ENCODE results near the gene RPS6KA4. TPM values are rescaled to one million over a fixed set of nuclear protein-coding genes. Genes with fewer than 3 reads are reported as not detected.

RPS6KA4 gene
- total RNA-seq, 1 experiment from 2014 or later = 59.4 TPM

DNA sequence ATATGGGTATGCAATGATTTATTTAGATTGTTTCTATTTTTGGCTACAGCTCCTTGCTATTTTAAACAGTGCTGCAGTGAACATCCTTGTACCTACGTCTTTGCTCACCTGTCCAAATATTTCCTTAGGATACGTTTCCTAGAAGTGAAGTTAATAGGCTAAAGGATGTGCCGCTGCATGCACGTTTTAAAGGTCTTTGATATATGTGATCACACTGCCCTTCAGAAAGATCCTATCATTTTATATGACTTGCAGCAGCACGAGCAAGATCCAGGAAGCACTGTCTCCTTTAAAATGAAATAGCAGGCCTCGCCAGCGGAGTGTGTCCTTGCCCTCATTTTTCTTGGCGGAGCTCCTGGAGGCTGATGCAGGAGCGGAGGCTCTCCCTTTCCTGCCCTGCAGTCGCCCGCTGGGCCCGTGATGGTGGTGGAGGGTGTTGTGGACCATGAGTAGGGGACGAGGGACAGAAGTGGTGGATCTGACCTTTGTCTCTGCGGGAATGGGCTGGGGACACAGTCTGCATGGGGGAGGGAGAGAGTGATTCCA, 19.4 kb downstream of the RPS6KA4 start:
- in situ Hi-C loops (cut with HindIII; ENCODE audit: low pct_unique_long_range_greater_than_20kb, low sequenced_read_pairs) = no loop called here
- no peak for DNase-seq (ENCODE audit: low read depth)

DNA sequence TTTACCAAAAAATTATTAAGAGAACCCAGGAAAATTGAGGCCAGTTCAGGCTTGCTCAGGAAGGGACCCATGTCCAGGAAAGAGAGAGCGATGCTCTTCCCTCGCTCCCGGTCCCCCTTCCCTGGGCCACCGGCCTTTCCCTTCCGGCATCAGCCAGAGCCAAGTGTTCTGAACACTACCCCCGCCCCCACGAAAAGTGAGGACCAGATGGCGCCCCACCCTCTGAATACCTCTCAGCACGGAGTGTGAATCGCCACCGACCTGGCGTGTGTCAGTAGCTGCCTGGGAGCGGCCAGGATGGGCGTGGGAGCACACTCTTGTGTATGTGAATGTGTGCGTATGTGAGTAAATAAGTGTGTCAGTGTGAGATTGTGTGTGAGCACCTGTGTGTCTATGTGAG, 20.2 kb downstream of the RPS6KA4 start:
- in situ Hi-C loops (cut with HindIII; ENCODE audit: low pct_unique_long_range_greater_than_20kb, low sequenced_read_pairs) = no loop called here
- DNase-seq (ENCODE audit: low read depth) = no peak

DNA sequence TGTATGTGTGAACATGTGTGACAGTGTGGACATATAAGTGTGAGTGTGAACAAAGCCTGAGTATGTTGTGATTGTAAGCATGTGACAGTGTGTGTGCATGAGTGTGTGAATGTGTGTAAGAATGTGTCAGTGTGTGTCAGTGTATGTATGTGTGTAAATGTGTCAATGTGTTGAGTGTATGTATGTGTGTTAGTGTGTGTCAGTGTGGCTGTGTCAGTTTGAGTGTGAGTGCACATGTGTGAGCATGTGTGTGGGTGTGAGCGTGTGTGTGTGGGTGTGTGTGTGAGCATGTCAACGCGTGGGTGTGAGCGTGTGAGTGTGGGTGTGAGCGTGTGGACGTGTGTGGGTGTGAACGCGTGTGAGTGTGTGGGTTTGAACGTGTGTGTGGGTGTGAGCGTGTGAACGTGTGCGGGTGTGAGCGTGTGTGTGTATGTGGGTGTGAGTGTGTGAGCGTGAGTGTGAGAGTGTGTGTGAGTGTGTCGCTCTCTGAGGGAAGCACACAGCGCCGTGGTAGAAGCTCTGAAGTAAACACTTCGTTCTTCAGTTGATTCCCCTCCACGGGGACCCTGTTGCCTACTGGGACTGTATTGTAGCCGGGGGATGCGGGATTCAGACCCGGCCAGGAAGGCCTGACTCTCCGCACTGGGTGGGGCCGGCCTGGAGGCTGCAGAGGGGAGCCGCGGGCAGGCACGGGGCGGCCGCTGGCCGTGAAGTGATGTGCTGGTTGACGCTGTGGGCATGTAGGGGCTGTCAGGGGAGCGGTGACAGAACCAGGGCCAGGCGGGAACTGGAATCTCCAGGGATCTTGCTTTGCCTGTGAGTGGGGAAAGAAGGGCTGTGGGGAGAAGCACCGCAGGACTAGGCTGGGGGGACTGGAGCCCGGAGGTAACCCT, 21.1 kb downstream of the RPS6KA4 start:
- in situ Hi-C loops (cut with HindIII; ENCODE audit: low pct_unique_long_range_greater_than_20kb, low sequenced_read_pairs) = no loop called here
- no peak for DNase-seq (ENCODE audit: low read depth)

DNA sequence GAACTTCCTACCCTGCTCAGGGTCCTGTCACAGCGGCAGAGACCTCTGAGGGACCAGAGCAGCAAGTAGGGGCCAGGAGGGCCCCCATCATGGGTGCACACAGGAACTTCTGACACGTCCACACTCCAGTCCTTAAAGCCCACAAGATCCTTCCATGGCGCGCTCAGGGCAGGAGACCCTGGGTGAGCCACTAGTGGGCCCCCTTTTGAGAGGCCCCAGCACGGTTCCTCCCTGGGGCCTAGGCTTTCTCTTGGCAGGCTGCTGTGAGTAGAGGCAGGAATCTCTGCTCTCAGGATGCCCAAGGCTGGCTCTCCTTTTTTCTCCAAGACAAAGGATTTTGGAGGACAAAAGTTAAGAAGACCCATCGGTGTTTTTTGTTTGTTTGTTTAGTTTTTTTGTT, 22.4 kb downstream of the RPS6KA4 start:
- in situ Hi-C loops (cut with HindIII; ENCODE audit: low pct_unique_long_range_greater_than_20kb, low sequenced_read_pairs) = no loop called here
- no peak for DNase-seq (ENCODE audit: low read depth)

DNA sequence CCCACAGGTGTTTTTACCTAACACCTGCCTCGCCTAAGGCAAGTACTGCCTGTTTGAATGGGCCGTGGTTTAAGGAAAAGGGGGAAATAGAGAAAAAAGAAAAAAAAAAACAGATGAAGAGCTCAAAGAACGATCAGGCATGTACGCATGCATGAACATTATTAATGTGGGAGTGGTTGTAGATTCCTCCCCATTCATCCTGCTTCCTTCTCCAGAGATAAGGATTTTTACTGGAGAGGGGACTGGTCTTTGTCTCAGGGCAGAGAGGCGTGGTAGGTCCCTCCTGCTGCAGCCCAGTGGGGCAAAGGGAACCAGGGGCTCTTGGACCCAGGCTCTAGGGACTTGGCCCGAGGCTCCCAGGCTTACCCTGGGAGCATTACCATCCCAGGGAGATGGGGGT, 23.1 kb downstream of the RPS6KA4 start:
- in situ Hi-C loops (cut with HindIII; ENCODE audit: low pct_unique_long_range_greater_than_20kb, low sequenced_read_pairs) = no loop called here
- DNase-seq (ENCODE audit: low read depth) = no peak

DNA sequence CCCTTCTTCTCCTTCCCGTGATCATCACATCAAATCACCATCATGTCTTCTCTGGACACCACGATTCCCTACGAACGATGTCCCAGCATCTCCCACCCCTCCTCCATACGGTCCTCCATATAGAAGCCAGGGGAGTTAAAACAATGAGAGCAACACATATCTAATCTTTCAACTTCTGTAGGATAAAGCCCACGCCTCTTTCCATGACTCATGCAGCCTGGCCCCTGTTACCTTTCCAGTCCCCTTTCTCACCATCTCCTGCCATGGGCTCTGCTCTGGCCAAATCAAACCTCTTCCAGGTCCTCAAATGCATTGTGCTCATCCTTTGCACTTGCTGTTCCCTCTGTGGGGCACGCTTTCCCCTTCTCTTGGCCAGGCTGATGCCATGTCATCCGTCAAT, 23.6 kb downstream of the RPS6KA4 start:
- in situ Hi-C loops (cut with HindIII; ENCODE audit: low pct_unique_long_range_greater_than_20kb, low sequenced_read_pairs) = no loop called here
- DNase-seq (ENCODE audit: low read depth) = no peak

DNA sequence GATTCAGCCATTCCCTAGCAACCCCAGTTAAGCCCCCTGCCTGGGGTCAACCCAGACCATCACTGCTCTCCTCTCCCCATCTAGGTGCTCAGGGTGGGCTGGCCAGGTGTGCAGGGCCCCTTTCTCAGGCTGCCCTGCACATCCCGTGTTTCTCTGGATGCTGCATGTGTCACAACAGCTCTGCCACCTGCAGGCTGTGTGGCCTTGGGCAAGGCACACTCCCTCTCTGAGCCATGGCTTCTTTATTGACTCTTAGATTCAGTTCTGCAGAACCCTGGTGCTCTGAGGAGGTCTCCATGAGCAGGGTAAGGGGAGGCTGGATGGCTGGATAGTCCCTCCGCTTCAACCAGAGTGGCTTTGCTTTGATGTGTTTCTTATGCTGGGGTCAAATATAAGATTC, 24.6 kb downstream of the RPS6KA4 start:
- in situ Hi-C loops (cut with HindIII; ENCODE audit: low pct_unique_long_range_greater_than_20kb, low sequenced_read_pairs) = no loop called here
- DNase-seq (ENCODE audit: low read depth) = no peak

DNA sequence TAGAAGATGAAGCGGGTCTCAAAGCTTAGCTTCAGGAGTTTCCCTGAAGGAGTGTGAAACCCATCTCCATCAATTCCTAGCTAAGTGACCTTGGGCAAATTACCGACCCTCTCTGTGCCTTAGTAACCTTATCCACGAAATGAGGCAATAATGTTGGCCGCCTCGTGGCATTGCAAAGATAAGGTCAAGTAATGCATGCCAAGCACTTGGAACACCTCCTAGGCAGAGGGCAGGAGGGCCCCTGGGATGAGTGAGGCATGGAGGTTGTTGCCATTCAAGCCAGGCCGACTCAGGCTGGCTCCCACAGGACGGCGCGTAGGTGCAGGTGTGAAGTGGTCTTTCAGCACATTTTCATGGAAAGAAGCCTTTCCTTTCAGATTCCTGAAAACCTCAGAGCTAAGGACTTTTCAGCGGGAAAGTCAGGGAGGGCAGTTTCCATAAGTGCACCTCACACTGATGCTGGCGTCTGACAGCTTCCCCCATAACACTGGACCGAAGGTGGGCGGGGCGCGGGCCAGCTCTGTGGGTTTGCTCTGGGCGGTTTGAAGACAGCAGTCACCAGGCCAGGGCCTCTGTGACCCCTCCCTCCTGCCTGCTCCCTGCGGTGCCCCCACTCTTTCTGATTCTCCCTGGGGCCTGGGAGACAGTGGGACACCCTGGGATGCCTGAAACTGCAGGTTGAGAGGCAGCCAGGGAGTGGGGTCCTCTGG, 25.2 kb downstream of the RPS6KA4 start:
- DNase-seq (ENCODE audit: low read depth) = no peak
- in situ Hi-C loops (cut with HindIII; ENCODE audit: low pct_unique_long_range_greater_than_20kb, low sequenced_read_pairs) = no loop called here

DNA sequence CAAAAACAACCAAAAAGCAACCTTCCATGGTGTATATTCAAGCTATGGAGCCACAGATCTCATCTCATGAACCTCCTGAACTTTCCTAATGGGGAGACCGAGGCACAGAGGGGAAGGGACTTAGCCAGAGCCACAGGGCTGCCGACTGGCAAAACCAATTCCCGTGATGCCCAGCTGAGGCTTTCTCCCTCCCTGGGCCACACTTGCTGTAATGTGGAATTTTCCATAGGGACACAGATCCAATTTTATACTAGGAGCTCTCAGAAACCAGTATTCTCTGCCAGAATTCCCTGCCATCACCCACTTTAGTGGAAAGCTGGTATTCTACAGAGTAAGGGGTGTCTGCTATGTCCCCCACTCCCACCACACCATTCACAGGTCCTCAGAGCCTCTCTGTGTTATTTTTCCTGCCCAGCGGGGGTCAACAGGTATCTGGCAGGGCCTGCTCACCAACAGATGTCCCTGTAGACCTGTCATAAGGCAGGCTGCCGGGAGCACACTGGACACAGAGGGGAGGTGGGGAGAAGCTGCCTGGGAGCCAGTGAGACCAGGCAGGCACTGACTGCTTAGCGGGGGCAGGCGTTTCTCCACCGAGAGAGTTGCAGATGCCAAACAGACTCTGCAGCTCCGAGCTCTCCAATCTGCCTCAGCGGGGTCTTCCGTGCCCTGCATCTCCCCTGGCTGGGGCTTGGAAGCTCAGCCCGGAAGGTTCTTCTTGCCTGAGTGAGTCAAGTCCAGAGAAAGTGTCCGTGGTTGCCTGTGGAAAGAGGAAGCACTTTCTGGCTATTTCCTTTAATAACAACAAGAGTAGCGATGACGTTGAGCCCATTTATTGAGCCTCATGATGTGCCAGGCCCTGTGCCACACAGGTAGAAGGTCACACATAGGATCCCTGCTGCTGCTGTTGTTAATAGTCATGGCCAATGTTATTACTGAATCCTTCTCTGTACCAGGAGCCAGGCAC, 26.3 kb downstream of the RPS6KA4 start:
- DNase-seq (ENCODE audit: low read depth) = no peak
- in situ Hi-C loops (cut with HindIII; ENCODE audit: low pct_unique_long_range_greater_than_20kb, low sequenced_read_pairs) = no loop called here

DNA sequence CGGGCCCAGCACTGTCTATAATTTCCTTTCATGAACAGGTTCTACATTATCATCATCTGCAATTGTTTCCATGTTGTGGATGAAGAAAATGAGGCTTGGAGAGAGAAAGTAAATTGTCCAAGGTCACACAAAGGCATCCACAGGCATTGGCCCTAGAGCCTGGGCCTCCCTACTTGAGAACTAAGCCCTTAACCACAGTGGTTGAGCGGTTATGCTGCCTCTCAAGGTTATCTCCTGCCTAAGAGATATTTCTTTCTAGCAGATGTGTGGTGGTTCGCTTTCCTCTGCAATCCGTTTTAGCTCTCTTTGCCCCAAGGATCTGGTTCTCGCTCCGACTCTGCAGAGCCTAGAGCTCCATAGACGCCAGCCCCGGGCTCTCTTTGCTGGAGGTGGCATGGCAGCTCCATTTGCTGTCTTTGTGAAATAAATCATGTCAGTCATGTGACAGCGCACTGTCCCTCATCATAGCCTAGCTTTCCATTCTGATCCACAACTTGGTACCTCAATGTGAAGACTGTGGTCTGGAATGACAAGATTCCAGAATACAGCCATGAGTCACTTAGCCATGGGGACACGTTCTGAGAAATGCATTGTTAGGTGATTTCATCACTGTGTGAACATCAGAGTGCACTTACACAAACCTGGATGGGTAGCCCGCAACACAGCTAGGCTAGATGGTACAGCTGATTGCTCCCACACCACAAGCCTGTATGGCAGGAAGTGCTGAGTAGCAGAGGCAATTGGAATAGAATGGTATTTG, 27.2 kb downstream of the RPS6KA4 start:
- in situ Hi-C loops (cut with HindIII; ENCODE audit: low pct_unique_long_range_greater_than_20kb, low sequenced_read_pairs) = no loop called here
- no peak for DNase-seq (ENCODE audit: low read depth)

DNA sequence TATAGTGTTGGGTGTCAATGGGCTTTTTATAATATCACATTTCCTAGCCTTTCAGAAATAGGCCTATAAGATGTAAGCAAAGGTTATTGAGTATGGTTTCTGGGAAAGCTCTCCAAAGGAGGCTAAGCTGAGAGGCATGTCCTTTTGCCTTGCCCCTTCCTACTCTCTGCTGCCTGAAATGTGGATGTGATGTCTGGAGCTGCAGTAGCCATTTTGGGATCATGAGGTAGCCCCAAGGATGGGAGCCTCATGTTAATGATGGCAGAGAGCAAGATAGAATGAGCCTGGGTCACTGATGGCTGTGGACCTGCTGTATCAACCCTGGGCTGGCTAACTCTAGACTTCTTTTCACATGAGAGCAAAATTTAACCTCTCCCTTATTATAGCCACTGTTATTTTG, 29.0 kb downstream of the RPS6KA4 start:
- DNase-seq (ENCODE audit: low read depth) = no peak
- in situ Hi-C loops (cut with HindIII; ENCODE audit: low pct_unique_long_range_greater_than_20kb, low sequenced_read_pairs) = no loop called here

DNA sequence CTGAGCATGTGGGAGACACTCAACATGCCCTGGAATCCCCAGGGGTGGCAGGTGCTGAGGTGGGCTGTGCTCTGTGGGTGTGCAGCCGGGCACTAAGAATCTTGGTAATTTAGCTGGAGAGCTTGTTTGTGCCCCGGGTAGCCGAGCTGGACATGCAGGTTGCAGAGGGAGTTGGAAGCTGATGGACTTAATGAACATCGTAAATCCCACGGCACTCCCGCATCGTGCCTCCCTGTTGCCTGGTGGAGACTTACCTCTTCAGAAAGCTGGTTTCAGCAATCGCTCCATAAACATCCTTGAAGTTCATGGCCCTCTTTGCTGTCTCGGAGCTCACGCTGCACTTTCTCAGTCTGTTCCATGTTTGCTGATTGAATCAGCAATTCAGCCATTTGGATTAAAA, 29.9 kb downstream of the RPS6KA4 start:
- in situ Hi-C loops (cut with HindIII; ENCODE audit: low pct_unique_long_range_greater_than_20kb, low sequenced_read_pairs) = no loop called here
- no peak for DNase-seq (ENCODE audit: low read depth)

DNA sequence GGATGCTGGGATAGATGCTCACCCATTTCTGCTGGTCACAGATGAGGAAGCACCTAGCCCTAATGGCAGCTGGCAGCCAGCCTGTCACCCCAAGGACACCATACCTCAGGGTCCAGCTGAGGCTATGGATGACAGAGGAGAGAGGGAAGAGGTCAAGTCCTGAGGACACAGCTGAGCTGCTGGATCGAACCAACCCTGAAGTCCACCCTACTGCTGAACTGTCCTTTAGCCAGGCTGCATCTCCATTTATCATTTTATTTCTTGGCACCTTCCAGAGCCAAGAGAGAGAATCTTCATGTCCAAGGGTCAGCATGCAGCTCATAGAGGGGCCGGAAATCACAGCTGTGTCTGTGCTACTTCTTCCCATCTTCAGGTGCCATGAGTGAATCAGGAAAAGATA, 30.9 kb downstream of the RPS6KA4 start:
- in situ Hi-C loops (cut with HindIII; ENCODE audit: low pct_unique_long_range_greater_than_20kb, low sequenced_read_pairs) = no loop called here
- no peak for DNase-seq (ENCODE audit: low read depth)

DNA sequence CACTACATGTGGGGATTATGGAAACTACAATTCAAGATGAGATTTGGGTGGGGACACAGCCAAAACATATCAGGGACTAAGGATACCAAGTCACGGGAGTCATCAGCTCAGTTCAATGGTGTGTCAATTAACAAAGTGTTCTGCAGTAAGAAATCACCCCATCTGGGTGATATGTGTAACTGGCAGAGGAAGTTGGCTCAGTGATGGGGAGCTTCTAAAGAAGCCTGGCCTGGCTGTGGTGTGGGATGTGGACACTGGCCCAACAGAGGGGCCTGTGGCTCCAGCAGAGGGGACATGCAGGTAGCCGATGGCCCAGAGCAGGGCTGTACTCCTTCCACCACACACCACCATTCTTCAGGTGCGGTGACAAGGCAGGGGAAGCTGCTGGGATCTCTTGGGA, 31.6 kb downstream of the RPS6KA4 start:
- no peak for DNase-seq (ENCODE audit: low read depth)
- in situ Hi-C loops (cut with HindIII; ENCODE audit: low pct_unique_long_range_greater_than_20kb, low sequenced_read_pairs) = no loop called here

DNA sequence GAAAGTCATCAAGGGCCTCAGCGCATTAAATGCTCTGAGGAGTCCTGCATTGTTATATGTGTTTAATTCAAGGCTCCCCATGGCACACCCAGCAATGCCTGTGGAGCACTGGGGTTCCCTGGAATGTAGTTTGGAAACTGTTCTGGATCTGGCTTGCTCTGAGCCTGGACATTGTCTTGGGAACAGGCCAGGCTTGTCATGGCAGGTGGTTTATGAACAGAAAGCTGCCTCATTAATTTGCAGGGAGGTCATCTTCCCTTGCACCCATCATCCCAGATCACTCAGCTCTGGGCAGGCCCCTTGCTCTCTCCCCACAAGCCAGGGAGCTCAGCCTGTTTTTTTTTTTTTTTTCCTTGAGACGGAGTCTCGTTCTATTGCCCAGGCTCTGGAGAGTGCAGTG, 32.9 kb downstream of the RPS6KA4 start:
- in situ Hi-C loops (cut with HindIII; ENCODE audit: low pct_unique_long_range_greater_than_20kb, low sequenced_read_pairs) = no loop called here
- no peak for DNase-seq (ENCODE audit: low read depth)

DNA sequence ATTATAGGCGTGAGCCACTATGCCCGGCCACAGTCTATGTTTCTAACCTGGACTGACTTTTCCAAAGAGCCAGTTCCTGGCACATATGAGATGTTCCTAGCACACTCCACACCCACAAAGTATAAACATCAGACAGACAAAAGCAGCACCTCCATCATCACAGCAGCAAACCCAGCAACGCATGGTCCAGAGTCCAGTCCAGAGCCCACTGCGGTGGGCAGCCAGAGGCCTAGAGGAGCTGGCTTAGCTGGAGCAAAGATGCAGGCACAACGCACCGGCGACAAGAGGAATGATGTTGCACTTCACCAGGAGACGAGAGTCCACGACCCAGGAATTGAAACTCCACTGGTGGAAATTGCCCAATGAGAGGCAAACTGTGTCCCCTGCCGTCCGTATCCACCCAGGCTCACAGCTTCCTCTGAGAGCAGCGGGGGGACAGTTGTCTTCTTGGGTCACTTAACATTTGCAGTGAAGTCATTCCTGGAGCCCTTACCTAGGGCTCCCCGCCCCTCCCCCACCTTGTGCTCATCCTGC, 36.6 kb downstream of the RPS6KA4 start:
- in situ Hi-C loops (cut with HindIII; ENCODE audit: low pct_unique_long_range_greater_than_20kb, low sequenced_read_pairs) = no loop called here

DNA sequence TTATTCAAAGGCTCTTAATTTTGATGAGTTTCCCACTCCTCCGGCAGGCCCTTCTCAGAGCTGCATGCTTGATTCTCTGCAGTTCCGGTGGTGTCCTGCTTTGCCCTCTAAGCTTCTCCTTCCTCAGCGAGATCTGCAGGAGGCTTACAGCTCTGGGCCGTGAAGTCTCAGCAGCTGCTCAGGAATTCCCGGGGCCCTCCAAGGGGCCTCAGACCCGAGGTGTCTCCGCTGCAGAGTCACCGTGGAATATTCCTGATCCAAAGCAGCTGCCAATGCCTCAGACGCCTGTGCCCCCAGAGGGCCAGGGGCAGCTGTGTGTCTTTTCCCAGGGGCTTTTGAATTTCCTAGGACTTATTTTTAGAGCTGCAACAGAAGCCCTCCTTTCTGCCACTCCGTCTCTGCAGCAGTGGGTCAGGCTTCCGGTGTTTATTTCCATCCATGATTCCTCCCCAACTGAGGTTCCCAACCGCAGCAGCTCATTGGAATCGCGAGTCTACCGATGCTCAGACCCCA, 37.2 kb downstream of the RPS6KA4 start:
- DNase-seq (ENCODE audit: low read depth) = no peak
- in situ Hi-C loops (cut with HindIII; ENCODE audit: low pct_unique_long_range_greater_than_20kb, low sequenced_read_pairs) = no loop called here

More for the DNA sequence above, 36.6 kb downstream of the RPS6KA4 start:
- DNase-seq (ENCODE audit: low read depth) = no peak

Measured in Caki2 (cell line).